ENCODE measurements around the gene GALNT9.

Gene GALNT9

GRCh38 chr12:132159555-132160003 lies 169.8 kb downstream of the GALNT9 start:
- Histone ChIP-seq H3K79me2 (ENCODE audit: insufficient read depth, low read length) (no peaks in the 10 kb centered on the region), H3K27ac (ENCODE audit: low read length) (no peak overlapping the region), H3K36me3 (ENCODE audit: insufficient read depth, low read length) (peaks cover 24% of the 10 kb centered on the region), H3K4me1 (ENCODE audit: insufficient read depth, low read length) (peaks cover 4% of the 10 kb centered on the region; the same call in 1 of the 2 replicates), H2AFZ (ENCODE audit: low read depth, low read length) (no peak overlapping the region), H3K9me3 (ENCODE audit: insufficient read depth, low read length, severe bottlenecking) (peaks cover 2% of the 10 kb centered on the region), H3K27me3 (ENCODE audit: insufficient read depth, low read length, poor library complexity) (peaks cover 8% of the 10 kb centered on the region), H3K9ac (ENCODE audit: low read depth, low read length) (no peak overlapping the region), H4K20me1 (ENCODE audit: insufficient read depth, low read length) (peaks cover 17% of the 10 kb centered on the region), H3K4me3 (ENCODE audit: low read depth in 1 of 2, low read length in 2 of 2) (no peak overlapping the region), H3K4me2 (ENCODE audit: insufficient read depth, low read length) (no peak overlapping the region)
- TF ChIP-seq, protein P1, sequence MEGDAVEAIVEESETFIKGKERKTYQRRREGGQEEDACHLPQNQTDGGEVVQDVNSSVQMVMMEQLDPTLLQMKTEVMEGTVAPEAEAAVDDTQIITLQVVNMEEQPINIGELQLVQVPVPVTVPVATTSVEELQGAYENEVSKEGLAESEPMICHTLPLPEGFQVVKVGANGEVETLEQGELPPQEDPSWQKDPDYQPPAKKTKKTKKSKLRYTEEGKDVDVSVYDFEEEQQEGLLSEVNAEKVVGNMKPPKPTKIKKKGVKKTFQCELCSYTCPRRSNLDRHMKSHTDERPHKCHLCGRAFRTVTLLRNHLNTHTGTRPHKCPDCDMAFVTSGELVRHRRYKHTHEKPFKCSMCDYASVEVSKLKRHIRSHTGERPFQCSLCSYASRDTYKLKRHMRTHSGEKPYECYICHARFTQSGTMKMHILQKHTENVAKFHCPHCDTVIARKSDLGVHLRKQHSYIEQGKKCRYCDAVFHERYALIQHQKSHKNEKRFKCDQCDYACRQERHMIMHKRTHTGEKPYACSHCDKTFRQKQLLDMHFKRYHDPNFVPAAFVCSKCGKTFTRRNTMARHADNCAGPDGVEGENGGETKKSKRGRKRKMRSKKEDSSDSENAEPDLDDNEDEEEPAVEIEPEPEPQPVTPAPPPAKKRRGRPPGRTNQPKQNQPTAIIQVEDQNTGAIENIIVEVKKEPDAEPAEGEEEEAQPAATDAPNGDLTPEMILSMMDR (IDR thresholded peaks at IDR 0.05; ENCODE audit: borderline replicate concordance, extremely low read depth, low read length, poor library complexity, severe bottlenecking) = no peak
- no peak for TF ChIP-seq EZH2 (IDR thresholded peaks at IDR 0.05; ENCODE audit: borderline replicate concordance, low read depth, low read length, severe bottlenecking)
- DNase-seq (no peak), ATAC-seq (ENCODE audit: insufficient read depth, low read depth) (no peak)

- no peak overlapping the region for H3K27ac ChIP-seq (ENCODE audit: low read length)
- no peak for ATAC-seq (ENCODE audit: insufficient read depth, low read depth)
- peaks cover 8% of the 10 kb centered on the region; the same call in 1 of the 2 replicates for H3K4me1 ChIP-seq (ENCODE audit: insufficient read depth, low read length)
- TF ChIP-seq, protein P1 (IDR thresholded peaks at IDR 0.05; ENCODE audit: borderline replicate concordance, extremely low read depth, low read length, poor library complexity, severe bottlenecking) = no peak
- TF ChIP-seq EZH2 (IDR thresholded peaks at IDR 0.05; ENCODE audit: borderline replicate concordance, low read depth, low read length, severe bottlenecking) = no peak
- peaks cover 24% of the 10 kb centered on the region for H3K36me3 ChIP-seq (ENCODE audit: insufficient read depth, low read length)
- peaks cover 24% of the 10 kb centered on the region for H4K20me1 ChIP-seq (ENCODE audit: insufficient read depth, low read length)
- H3K79me2 ChIP-seq (ENCODE audit: insufficient read depth, low read length) = no peaks in the 10 kb centered on the region
- H3K4me3 ChIP-seq (ENCODE audit: low read depth in 1 of 2, low read length in 2 of 2) = no peak overlapping the region
- no peak overlapping the region for H3K9ac ChIP-seq (ENCODE audit: low read depth, low read length)
- H3K4me2 ChIP-seq (ENCODE audit: insufficient read depth, low read length) = no peak overlapping the region
- DNase-seq = no peak
- H3K9me3 ChIP-seq (ENCODE audit: insufficient read depth, low read length, severe bottlenecking) = peaks cover 2% of the 10 kb centered on the region
- H3K27me3 ChIP-seq (ENCODE audit: insufficient read depth, low read length, poor library complexity) = peaks cover 8% of the 10 kb centered on the region
- no peak overlapping the region for H2AFZ ChIP-seq (ENCODE audit: low read depth, low read length)
Observed at GRCh38 chr12:132158677-132159554, 170.5 kb downstream of the GALNT9 start.

DNA sequence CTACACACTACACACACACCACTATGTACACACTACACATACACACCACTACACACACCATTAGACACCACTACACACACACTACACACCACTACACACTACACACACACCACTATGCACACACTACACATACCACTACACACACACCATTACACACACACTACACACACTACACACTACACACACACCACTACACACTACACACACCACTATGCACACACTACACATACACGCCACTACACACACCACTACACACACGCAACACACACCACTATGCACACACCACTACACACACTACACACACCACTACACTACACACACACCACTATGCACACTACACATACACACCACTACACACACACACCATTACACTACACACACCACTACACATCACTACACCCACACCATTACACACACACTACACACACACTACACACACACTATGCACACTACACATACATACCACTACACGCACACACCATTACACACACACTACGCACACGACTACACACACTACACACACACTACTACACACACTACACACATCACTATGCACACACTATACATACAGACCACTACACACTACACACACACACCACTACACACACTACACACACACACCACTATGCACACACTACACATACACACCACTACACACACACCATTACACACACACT lies 171.5 kb downstream of the GALNT9 start:
- ATAC-seq (ENCODE audit: insufficient read depth, low read depth) (no peak), DNase-seq (no peak)
- peaks cover 20% of the 10 kb centered on the region for H4K20me1 ChIP-seq (ENCODE audit: insufficient read depth, low read length)
- no peaks in the 10 kb centered on the region for H3K79me2 ChIP-seq (ENCODE audit: insufficient read depth, low read length)
- no peak overlapping the region for H3K27ac ChIP-seq (ENCODE audit: low read length)
- H3K27me3 ChIP-seq (ENCODE audit: insufficient read depth, low read length, poor library complexity) = peaks cover 2% of the 10 kb centered on the region
- no peak overlapping the region for H3K4me2 ChIP-seq (ENCODE audit: insufficient read depth, low read length)
- TF ChIP-seq, protein P1 (IDR thresholded peaks at IDR 0.05; ENCODE audit: borderline replicate concordance, extremely low read depth, low read length, poor library complexity, severe bottlenecking) = no peak
- TF ChIP-seq EZH2 (IDR thresholded peaks at IDR 0.05; ENCODE audit: borderline replicate concordance, low read depth, low read length, severe bottlenecking) = no peak
- no peak overlapping the region for H3K9ac ChIP-seq (ENCODE audit: low read depth, low read length)
- H3K4me1 ChIP-seq (ENCODE audit: insufficient read depth, low read length) = peaks cover 4% of the 10 kb centered on the region; the same call in 1 of the 2 replicates
- peaks cover 2% of the 10 kb centered on the region for H3K9me3 ChIP-seq (ENCODE audit: insufficient read depth, low read length, severe bottlenecking)
- no peak overlapping the region for H3K4me3 ChIP-seq (ENCODE audit: low read depth in 1 of 2, low read length in 2 of 2)
- H2AFZ ChIP-seq (ENCODE audit: low read depth, low read length) = no peak overlapping the region
- peaks cover 24% of the 10 kb centered on the region for H3K36me3 ChIP-seq (ENCODE audit: insufficient read depth, low read length)

Data from DND-41 (cell line).